ENCODE data around the gene CRX.
"Not testable (repeated sequence)": the region's sequence is repeated elsewhere in the genome, so short reads cannot be mapped to it uniquely, and the experiment has no call there.

DNA sequence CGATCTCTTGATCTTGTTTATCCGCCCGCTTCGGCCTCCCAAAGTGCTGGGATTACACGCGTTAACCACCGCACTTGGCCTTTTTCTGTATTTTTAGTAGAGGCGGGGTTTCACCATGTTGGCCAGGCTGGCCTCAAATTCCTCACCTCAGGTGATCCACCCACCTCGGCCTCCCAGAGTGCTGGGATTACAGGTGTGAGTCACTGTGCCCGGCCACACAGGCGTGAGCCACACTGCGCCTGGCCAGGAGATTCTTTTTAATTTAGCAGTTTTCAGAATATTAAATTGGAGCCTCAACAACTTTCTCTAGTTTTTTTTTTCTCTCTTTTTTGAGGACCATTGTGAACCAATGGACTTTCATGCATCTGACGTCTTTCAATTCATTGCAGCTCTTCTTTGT lies 31.9 kb upstream of the CRX start:
- TF ChIP-seq EZH2 (conservative IDR thresholded peaks at IDR 0.05; ENCODE audit: low read depth, low read length); MED8 (CRISPR knock-in tag; IDR thresholded peaks at IDR 0.05; ENCODE audit: insufficient replicate concordance): not testable (repeated sequence)

Measured in HepG2 (cell line).